CD4-positive, alpha-beta T cell treated with Interleukin-2 at 100 ng/mL for 4 hours (primary cell): ENCODE measurements around the gene FOXP2.
"Not testable (repeated sequence)": the region's sequence is repeated elsewhere in the genome, so short reads cannot be mapped to it uniquely, and the experiment has no call there.

Experiments used
- DNase-seq: peaks from one replicate; pipeline ENCODE4 v3.0.0-alpha.2; 2020; ENCODE audit warnings: low spot score

The FOXP2 gene

DNA sequence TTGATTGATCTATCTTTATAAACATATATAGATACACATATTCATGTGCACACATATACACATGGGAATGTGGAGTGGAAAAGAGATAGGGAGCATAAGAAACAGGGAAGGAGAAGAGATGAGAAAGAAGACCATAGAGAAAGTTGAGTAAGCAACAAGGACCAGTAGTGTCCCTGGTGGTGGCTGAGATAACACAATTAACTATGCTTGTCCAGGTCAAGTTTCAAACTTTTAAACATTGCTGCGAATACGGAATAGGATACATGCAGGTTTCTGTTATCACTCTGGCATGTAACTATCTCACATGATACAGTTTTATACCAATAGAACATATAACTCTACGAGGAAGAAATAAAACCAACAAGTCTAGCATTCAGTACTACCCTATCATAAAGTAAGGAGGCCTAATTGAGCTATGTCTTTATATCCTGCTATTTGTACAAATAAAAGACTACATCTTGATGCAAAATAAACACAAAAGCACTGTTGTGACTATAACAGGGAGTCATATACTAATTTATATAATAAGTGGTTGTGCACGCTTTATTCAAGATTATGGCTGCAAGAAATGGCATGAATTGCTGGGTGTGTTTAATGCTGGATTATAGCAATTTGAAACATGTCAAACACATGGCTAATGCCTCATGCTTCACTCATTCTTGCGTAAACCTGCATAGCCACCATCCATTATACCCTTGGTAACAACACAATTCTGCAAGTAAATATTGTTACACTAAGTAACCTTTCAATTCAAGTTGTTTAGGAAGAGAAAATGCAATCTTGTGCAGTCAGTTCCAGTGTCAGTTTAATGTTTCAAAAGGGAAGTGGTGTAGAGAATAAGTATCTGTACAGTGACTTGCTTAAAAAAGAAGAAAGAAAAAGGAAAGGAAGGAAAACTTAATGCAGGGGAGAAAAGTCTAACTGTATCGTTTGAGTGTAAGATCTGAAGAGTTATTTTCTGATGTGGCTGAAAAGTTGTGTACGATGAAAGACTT lies 8.2 kb downstream of the FOXP2 start:
- DNase-seq: no peak

DNA sequence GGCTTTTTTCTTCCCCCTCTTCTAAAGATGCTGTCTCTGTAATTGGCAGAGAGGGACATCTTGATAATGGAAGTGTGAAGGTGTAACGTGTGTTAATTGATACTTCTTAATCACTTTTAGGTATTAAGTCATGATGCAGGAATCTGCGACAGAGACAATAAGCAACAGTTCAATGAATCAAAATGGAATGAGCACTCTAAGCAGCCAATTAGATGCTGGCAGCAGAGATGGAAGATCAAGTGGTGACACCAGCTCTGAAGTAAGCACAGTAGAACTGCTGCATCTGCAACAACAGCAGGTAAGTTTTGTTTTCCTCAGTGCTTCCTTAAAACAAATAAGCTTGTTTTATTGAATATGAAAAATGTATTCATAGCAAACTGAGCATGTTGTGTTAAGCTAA lies 11.8 kb downstream of the FOXP2 start:
- no peak for DNase-seq

DNA sequence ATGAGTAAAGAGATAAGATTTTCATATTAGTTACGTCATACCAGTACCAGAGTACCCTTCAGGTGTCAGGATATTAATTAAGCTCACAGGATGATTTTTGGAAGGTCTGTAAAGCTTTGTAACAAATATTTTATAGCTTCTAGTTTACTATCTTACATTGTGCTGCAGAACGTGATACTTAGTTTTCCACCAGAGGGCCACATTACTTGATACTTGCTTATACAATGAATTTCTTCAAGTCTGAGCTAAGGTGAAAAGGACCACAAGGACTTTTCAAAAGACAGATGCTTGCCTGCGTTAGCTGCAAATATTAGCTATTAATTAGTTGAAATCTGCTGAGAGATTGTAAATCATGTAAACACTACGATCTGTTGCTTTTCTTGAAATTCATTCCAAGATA lies 12.2 kb downstream of the FOXP2 start:
- DNase-seq: no peak

DNA sequence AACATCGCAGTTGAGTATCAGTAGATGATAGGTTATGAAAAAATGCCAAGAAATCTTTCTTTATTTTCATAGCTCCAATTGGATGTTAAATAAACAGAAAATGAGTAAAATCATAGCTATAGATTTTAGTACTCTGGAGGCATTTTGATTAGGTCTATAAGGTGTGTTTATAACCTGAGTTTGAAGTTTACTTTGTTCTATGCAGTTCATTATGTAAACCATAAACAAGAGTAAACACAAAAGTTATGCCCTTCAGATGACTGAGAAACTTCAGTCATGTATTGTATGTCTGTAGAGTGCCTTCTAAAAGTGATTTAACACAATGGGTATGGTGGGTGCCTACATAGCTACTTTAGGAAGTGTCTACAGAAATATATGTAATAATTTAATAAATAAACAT lies 13.6 kb downstream of the FOXP2 start:
- DNase-seq: no peak

DNA sequence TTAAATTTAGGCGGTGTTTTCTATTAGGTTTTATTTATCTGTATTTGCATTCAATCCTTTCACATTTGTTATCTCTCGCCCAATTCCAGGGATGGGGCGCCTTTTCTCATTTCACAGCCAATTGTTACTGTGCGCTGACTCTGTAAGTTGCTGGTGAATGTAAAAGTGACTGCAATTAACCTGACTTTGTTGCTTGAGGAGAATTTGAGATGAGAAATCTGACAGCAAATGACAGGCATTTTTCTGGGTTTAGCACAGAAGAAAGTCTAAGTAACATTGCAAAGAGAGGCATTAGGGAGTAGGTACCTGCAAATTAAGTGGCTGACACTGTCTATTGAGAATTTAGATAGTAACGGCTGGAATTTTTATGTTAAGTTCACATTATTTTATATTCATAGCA lies 16.6 kb downstream of the FOXP2 start:
- no peak for DNase-seq

DNA sequence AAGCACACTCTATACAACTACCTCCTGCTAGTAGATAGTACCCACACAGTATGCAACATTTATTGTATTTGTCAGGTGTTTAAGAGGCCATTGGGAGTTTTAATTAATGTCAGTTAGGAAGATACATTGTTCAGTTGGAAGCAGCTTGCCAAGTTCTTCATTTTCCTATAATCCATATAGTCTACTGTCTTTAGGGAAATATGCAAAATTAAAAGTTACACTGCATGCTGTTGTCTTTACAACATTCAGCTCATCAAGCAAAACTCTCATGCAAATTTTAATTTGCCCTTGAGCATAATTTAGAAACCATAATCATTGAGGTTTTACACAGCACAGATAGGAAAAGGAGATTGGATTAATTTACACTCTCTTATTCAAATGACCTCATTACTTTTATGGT lies 17.4 kb downstream of the FOXP2 start:
- DNase-seq: no peak

DNA sequence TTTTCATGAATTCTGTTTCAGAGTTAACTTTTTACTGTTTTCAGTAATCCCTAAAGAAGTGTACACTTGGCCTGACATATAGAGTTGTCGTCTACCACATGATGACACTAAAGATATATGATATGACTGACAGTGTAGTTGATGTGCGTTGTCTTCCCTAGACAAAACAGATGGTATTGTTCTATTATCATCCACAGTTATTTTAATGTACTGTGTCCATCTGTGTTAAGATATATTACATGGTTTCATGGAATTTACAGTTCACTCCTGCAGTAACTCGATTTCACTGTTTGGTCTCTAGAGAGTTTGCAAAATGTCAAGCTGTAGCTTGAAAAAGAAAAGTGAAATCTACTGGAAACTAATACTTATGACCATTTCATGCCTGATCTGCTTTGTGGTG lies 18.1 kb downstream of the FOXP2 start:
- no peak for DNase-seq

DNA sequence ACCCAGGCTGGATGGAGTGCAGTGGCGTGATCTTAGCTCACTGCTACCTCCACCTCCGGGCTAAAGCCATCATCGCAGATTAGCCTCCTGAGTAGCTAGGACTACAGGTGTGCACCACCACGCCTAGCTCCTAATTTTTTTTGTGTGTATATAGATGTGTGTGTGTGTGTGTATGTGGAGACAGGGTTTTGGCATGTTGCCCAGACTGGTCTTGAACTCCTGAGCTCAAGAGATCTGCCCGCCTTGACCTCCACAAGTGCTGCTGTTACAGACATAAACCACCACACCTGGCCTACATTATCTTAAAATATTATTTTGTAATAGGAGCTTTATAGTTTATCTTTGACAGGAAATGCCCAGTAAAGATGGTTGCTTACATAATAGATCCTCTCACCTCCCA lies 25.0 kb downstream of the FOXP2 start:
- DNase-seq: no peak

DNA sequence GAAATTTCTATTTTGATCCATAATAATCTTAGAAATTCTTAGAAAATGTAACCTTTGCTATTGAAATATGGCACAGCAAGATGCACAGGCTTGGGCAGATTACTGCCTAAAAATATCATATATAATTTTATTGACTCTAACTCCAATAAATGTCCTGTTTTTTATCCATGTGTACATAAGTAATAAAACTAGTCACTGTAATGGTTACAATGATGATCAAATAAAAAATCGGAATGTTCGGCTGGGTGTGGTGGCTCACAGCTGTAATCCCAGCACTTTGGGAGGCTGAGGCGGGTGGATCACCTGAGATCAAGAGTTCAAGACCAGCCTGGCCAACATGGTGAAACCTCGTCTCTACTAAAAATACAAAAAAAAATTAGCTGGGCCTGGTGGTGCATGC lies 26.3 kb downstream of the FOXP2 start:
- DNase-seq: not testable (repeated sequence)

DNA sequence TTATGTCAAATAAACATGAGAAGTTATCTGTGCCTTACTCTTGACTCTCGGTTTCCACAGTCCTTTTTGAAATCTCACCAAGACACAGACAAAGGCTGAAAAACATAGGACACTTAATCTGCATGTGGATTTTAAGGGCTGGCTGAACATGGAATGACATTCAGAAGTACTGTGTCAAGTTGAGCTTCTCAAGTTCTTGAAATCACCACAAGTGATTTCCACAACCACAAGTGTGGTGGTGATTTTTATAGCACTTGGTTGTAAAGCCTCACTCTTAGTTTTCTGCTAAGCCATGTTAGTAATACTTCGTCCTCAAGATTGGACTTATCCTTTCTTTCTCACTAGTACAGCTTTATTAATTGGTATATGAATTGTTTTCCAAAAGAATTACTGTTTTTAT lies 29.6 kb downstream of the FOXP2 start:
- no peak for DNase-seq

DNA sequence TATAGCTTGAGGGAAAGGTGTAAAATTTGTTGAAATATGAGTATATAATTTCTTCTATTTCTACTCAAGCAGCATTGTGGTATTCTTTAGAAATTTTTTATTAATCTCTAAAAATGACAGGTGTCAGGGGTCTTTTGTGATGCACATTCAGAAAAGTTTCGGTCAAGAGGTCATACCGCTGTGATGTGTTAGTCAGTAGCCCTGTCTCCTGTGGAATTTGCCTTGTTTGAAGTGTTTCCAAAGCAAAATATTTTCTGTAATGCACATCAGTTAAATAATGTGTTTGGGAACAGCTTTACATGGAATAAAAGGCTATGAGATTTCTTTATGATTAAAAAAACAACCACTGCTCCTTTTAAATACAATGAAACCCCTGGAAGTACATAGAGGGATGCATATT lies 35.8 kb downstream of the FOXP2 start:
- DNase-seq: no peak

DNA sequence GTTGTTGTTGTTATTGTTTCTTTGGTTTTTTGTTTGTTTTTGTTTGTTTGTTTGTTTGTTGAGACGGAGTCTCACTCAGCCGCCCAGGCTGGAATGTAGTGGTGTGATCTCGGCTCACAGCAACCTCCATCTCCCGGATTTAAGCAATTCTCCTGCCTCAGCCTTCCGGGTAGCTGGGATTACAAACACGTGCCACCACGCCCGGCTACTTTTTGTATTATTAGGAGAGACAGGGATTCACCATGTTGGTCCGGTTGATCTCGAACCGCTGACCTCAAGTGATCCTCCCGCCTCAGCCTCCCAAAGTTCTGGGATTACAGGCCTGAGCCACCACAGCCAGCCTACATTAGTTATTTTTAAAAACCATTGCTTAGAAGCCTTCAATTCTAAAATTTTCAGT lies 45.0 kb downstream of the FOXP2 start:
- DNase-seq: no peak

DNA sequence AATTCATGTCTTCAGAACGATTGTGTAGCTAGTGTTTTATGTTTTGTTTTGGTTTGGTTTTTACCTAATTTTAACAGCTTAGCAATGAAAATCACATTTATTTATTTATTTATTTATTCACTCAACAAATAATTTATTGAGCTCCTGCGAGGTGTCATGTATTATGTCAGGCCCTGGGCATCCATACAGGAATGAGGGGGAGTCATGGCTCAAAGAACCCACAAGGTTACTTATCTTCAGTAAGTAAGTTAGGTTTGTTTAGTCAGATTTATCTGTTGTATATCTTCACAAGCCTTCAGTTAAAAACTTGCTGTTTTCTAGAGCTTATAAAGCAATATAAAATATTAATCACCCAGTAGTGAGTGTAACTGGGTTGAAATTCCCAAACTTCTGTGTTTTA lies 45.4 kb downstream of the FOXP2 start:
- DNase-seq: no peak

DNA sequence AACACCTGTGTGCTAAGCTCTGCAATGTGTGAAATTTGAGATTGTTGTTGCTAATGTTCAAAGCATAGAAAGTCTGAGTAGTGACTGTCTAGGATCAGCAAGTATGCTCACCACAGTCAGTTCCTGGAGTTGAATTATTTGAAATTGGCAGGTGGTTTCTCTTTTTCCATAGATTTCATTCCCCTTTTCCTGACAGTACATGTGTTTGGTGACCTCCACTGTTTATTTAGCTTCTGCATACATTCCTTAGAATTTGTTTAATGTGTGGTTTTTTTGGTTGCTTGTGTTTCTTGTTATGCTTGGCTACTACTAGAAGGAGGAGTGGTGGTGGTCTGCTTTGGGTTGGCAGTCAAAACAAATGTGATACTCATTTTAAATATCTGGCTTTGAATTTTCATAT lies 52.3 kb downstream of the FOXP2 start:
- DNase-seq: no peak

DNA sequence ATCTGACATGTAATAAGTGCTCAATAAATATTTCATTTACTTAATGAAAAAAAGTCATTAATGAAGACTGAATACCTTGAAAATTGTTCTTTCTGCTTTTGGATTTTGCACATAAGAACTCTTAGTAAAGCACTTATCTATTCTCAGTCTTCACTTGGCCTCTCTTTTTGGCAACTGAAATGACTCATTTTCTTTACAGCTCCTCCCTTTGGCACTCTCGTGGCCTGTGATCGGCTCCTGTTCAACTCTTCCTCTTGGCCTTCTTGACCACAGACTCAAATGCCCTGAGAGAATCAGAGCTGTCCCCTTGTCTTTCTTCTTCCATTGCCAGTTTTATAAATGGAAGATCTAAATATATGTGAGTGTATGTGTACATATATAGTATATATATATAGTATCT lies 54.2 kb downstream of the FOXP2 start:
- DNase-seq: no peak

DNA sequence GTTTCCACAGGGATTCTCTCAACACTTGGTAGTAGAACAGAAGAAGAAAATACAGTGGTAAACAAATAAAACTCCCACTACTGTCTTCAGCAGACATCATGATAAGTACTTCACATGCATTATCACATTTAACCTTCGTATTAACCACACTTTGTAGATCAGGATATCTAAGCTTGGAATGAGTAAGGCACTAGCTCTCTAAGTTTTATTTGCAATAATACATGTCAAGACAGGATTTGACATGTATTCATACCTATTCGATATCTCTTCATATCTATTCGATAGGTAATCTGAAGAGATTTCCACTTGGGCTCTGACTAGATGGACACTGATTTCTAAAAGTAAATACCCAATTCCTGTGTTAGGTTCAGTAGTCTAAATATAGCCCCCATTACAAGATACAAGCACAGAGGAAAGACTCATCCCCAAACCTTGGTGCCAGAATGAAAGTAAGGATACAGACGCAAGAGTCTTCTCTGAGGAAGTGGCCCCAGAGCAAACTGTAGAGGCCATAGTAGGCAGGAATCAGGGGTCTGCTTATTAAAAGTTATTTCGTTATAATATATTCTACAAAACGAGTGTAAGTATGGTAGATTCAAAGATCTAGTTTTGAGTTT lies 58.4 kb downstream of the FOXP2 start:
- no peak for DNase-seq

DNA sequence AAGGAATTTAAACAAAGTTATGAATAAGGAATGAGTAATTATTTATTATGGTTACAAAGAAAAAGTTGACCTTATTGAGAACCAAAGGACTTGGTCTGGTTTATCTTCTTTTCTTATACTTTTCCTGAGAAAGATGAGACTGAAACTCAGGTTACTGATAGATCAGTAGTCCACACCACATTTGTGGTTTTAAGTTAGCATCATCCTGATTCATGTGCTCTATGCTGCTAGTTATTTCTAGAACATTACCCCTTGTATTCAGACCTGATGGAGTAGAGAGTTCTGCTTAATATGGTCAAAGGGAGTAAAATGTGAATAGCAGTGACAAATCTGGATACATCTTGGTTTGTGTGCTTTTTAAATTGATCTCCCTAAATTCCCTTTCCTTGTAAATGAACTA lies 63.8 kb downstream of the FOXP2 start:
- DNase-seq: no peak

DNA sequence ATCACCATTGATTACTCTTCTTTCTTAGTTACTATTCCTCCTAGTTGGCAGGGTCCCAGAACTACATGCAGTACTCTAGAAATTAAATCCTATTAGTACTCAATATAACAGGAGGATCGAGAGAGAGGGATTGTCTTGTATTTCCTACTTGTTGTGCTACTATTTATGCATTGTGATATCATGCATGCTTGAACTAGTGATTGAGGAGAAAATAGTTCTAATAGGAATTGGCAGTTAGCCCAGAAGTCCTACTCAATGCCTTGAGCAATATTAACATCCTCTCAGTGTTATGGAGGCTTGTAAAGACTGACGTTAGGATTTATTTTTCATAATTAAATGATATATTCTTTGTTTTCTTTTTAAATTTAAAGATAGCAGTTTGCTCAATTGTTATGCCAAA lies 67.4 kb downstream of the FOXP2 start:
- no peak for DNase-seq

DNA sequence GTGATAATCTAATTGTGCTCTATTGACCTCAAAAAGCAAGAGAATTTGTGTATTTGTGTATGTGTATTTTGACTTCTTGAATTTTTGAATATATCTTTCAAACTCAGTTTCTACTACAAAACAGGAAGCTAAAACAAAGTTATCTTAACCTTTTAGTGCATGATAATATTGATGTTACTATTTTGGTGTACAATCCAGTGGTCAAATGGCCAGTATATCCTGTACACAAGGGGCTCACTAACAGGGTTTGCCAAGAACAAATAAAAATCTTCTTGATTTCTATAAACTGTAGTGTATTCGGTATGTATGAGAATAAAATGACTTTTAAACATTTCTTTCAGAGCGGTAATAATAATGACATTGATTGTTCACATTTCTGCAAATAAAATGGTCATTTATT lies 69.6 kb downstream of the FOXP2 start:
- DNase-seq: no peak

DNA sequence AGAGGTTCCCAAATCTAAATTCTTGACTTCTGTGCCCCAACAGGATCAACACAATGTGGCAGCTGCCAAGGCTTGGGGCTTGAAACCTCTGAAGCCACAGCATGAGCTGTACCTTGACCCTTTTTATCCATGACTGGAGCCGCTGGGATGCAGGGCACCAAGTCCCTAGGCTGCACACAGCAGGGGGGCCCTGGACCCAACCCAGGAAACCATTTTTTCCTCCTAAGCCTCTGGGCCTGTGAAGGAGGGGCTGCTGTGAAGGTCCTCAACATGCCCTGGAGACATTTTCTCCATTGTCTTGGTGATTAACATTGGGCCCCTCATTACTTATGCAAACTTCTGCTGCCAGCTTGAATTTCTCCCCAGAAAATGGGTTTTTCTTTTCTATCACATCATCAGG lies 72.6 kb downstream of the FOXP2 start:
- DNase-seq: no peak

DNA sequence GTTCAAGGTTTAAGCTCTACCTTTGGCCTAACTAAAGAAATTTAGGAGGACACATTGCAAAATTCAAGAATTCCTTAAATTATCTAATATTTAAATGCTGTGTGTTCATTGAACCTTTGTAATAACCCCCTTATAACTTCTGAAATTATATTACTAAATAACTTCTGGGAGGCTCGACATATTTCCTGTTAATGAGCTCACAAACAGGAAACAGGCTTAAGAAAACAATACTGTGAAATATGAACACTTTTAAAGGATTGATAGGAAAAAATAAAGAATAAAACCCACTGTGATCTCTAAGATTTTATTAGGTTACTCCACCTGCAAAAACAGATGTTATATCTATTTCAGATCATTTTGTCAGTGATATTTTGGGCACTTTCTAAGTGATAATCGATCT lies 74.1 kb downstream of the FOXP2 start:
- DNase-seq: no peak

DNA sequence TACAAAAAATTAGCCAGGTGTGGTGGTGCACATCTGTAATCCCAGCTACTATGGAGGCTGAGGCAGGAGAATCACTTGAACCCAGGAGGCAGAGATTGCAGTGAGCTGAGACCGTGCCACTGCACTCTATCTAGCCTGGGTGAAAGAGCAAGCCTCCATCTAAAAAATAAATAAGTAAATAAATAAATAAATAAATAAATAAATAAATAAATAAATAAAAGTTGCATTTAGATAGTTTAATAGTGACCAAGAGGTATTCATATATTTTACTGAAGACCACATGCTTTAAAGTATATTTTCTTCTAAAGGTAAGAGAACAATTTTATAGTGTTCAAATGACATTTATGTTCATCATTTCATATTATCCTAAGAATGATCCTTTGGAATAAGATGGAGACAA lies 82.9 kb downstream of the FOXP2 start:
- not testable (repeated sequence) for DNase-seq

DNA sequence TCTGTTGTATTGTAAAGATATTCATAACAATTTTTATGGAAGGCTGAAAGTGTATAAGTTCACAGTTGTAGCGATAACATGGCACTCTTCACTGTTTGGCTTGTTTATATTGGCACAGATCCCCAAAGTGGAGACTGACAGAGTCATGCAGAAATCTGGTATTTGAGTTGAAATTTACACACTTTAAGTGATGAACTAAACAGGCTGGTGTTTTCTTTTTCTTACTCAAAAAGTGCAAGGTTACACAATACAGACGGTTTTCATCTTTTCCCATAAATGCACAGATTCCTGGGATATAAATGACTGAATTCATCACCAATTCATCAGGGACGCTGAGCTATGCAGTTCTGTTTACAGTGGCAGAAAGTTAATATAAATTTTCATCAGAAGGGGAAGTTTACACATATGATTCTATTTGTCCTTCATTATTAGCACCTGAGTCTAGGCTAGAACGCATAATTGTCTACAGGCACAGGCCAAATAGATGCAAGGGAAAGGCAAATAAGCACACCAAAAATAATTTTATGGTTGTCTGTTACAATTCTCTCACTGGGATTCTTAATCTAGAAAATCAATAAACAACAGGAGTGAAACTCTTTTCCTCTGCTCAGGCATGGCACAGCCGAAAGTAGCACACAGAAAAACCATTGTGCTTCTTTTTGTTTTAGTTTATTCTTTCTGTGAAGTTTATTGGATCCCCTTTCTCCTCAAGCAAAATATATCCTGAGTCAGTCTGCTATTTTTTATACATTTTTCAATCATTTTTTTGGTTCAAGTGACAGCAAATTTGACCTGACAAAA lies 88.0 kb downstream of the FOXP2 start:
- DNase-seq: no peak
